GM19240 (cell line): Measurements from ENCODE around the gene OSBPL3.

Experiments used
- DNase-seq: peaks from one replicate; pipeline ENCODE4 v3.0.0; 2011; ENCODE audit warnings: low spot score; ENCODE audit not compliant: insufficient read length

OSBPL3 gene

GRCh38 chr7:24896031-24896501, 83.9 kb downstream of the OSBPL3 start:
- DNase-seq = no peak

- no peak for DNase-seq
Measured at GRCh38 chr7:24894429-24895221, 85.4 kb downstream of the OSBPL3 start.

- DNase-seq = no peak
Measured at GRCh38 chr7:24891311-24891735, 88.7 kb downstream of the OSBPL3 start.

- DNase-seq = no peak
Measured at GRCh38 chr7:24889611-24890010, 90.4 kb downstream of the OSBPL3 start.

- no peak for DNase-seq
Measured at GRCh38 chr7:24888653-24889052, 91.3 kb downstream of the OSBPL3 start.

- DNase-seq = no peak
Measured at GRCh38 chr7:24885716-24886115, 94.3 kb downstream of the OSBPL3 start.

- DNase-seq = no peak
Measured at GRCh38 chr7:24885305-24885704, 94.7 kb downstream of the OSBPL3 start.

- no peak for DNase-seq
Measured at GRCh38 chr7:24884401-24884800, 95.6 kb downstream of the OSBPL3 start.

- no peak for DNase-seq
Measured at GRCh38 chr7:24883622-24884013, 96.4 kb downstream of the OSBPL3 start.

GRCh38 chr7:24882989-24883621, 96.9 kb downstream of the OSBPL3 start:
- no peak for DNase-seq

GRCh38 chr7:24881623-24882022, 98.4 kb downstream of the OSBPL3 start:
- no peak for DNase-seq

- no peak for DNase-seq
Measured at GRCh38 chr7:24880886-24881285, 99.1 kb downstream of the OSBPL3 start.

GRCh38 chr7:24879291-24879690, 100.7 kb downstream of the OSBPL3 start:
- no peak for DNase-seq

- no peak for DNase-seq
Measured at GRCh38 chr7:24877790-24878311, 102.1 kb downstream of the OSBPL3 start.

GRCh38 chr7:24874791-24875190, 105.2 kb downstream of the OSBPL3 start:
- no peak for DNase-seq

GRCh38 chr7:24873944-24874343, 106.0 kb downstream of the OSBPL3 start:
- DNase-seq = no peak

- no peak for DNase-seq
Measured at GRCh38 chr7:24871770-24872169, 108.2 kb downstream of the OSBPL3 start.

- DNase-seq = no peak
Measured at GRCh38 chr7:24870766-24871165, 109.2 kb downstream of the OSBPL3 start.

GRCh38 chr7:24869572-24869971, 110.4 kb downstream of the OSBPL3 start:
- DNase-seq = no peak

- no peak for DNase-seq
Measured at GRCh38 chr7:24868741-24869140, 111.2 kb downstream of the OSBPL3 start.

GRCh38 chr7:24866004-24866615, 113.9 kb downstream of the OSBPL3 start:
- DNase-seq = no peak

GRCh38 chr7:24864214-24864817, 115.7 kb downstream of the OSBPL3 start:
- no peak for DNase-seq
